NB4 (cell line): Measurements from ENCODE around the gene MSL1.

Source experiments
- POLR2A ChIP-seq: IDR thresholded peaks from 2 replicates; pipeline ENCODE4 v1.6.1; 2011; ENCODE audit warnings: mild to moderate bottlenecking; ENCODE audit not compliant: insufficient read length; ENCODE audit errors: extremely low read depth
- TF ChIP-seq, protein P1 (sequence below): IDR thresholded peaks from one replicate; pipeline ENCODE4 v1.5.1; 2012; ENCODE audit warnings: low read depth, low read length

DNA sequence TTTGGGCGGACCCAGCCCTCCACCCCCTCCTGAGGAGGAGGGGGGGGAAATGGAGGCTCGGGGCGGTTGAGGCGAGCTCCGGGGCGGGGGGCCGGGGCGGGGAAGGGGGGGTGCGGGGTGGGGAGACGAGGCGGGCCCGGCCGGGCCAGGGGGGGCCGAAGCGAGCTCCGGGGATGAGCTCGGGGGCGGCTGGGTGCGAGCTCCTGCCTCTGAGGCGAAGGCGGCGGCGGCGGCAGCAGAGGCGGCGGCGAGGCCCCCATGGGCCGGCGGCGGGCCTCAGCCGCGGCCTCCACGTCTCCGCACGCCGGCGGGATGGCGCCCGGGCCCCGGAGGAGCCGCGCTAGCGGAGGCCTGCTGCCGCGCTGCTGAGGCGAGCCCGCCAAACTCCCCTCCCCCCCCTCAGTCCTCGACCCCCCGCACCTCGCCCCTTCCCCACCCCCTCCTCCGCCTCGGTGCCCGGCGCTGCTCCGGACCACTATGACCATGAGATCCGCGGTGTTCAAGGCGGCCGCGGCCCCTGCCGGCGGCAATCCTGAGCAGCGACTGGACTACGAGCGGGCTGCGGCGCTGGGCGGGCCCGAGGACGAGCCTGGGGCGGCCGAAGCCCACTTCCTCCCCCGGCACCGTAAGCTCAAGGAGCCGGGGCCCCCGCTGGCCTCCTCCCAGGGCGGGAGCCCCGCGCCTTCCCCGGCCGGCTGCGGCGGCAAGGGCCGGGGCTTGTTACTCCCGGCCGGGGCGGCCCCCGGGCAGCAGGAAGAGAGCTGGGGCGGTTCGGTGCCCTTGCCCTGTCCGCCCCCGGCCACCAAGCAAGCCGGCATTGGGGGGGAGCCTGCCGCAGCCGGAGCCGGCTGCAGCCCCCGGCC lies 596 bp downstream of the MSL1 start:
- TF ChIP-seq, protein P1, sequence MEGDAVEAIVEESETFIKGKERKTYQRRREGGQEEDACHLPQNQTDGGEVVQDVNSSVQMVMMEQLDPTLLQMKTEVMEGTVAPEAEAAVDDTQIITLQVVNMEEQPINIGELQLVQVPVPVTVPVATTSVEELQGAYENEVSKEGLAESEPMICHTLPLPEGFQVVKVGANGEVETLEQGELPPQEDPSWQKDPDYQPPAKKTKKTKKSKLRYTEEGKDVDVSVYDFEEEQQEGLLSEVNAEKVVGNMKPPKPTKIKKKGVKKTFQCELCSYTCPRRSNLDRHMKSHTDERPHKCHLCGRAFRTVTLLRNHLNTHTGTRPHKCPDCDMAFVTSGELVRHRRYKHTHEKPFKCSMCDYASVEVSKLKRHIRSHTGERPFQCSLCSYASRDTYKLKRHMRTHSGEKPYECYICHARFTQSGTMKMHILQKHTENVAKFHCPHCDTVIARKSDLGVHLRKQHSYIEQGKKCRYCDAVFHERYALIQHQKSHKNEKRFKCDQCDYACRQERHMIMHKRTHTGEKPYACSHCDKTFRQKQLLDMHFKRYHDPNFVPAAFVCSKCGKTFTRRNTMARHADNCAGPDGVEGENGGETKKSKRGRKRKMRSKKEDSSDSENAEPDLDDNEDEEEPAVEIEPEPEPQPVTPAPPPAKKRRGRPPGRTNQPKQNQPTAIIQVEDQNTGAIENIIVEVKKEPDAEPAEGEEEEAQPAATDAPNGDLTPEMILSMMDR: no peak
- no peak for TF ChIP-seq POLR2A
